HCT116 (cell line): ENCODE results near the gene MUC5B. TPM values are rescaled to one million over a fixed set of nuclear protein-coding genes. Genes with fewer than 3 reads are reported as not detected.

ENCODE experiments used
- ATAC-seq: fragments of 200-7000 bp; cut with Tn5 transposase; 2 replicates; pipeline ENCODE4 v1.9.1; 2020; ENCODE audit warnings: mild to moderate bottlenecking, moderate library complexity
- BruUV-seq: library from RNA; stranded (reverse); fragments of 400-500 nt; replicated peaks from 2 replicates; lab custom pipeline; 2021; lab: Mats Ljungman, UMichigan
- CTCF ChIA-PET: fragments of 300-600 bp; sonication (Branson Sonifier 250); formaldehyde crosslinking; loops from one replicate; lab custom pipeline; 2021; ENCODE audit warnings: antibody characterized with exemption; lab: Charles Lee
- POLR2A ChIA-PET: fragments of 300-600, 350-600 bp; sonication (Branson Sonifier 250); formaldehyde crosslinking; loops from one replicate; lab custom pipeline; 2021; ENCODE audit warnings: antibody characterized with exemption; lab: Charles Lee
- RAD21 ChIA-PET, 2 experiments: fragments of 300-600 bp; sonication (Branson Sonifier 250); formaldehyde crosslinking; loops; one replicate each; lab custom pipeline; 2023; ENCODE audit warnings: low total read pairs in 2 of 2; ENCODE audit not compliant: uncharacterized antibody in 2 of 2, unreplicated experiment in 2 of 2, low non-redundant PET in 1 of 2; lab: Charles Lee
- DNase-seq: peaks from one replicate; pipeline ENCODE4 v3.0.0-alpha.2; 2010; ENCODE audit warnings: low read depth, low spot score
- H2AFZ ChIP-seq: fragments of 200-600 bp; shearing (Covaris generic), sonication (generic); 2 replicates; pipeline ENCODE4 v1.6.1; 2017; ENCODE audit warnings: low read depth, mixed run types, mixed read lengths, antibody characterized with exemption, low read length; ENCODE audit not compliant: poor library complexity, severe bottlenecking
- H3K27ac ChIP-seq: 2 replicates; pipeline ENCODE4 v1.5.1; 2012; ENCODE audit warnings: low read depth, low read length
- H3K27me3 ChIP-seq: fragments of 200-600 bp; sonication (generic); 2 replicates; pipeline ENCODE4 v1.6.1; 2016; ENCODE audit warnings: mixed run types, low read length, mixed read lengths; ENCODE audit not compliant: insufficient read depth
- H3K36me3 ChIP-seq, 2 experiments: fragments of 200-500 bp in 1 of 2; fragments of 200-600 bp in 1 of 2; sonication (Bioruptor generic) in 1 of 2; sonication (generic) in 1 of 2; 2 replicates each; pipeline versions ENCODE4 v1.5.1 to v1.6.1; 2014 to 2016; ENCODE audit warnings: low read length in 2 of 2, inconsistent platforms in 1 of 2, mixed read lengths in 1 of 2, mixed run types in 1 of 2; ENCODE audit not compliant: insufficient read depth in 2 of 2, control insufficient read depth in 1 of 2
- H3K4me1 ChIP-seq, 2 experiments: fragments of 200-600 bp in 1 of 2; sonication (generic) in 1 of 2; 2 replicates each; pipeline versions ENCODE4 v1.5.1 to v1.6.1; 2012 to 2017; ENCODE audit warnings: low read length in 2 of 2, inconsistent platforms in 1 of 2, mild to moderate bottlenecking in 1 of 2, mixed read lengths in 1 of 2, mixed run types in 1 of 2, moderate library complexity in 1 of 2; ENCODE audit not compliant: insufficient read depth in 2 of 2, control insufficient read depth in 1 of 2
- H3K4me2 ChIP-seq: fragments of 200-600 bp; sonication (generic); 2 replicates; pipeline ENCODE4 v1.6.1; 2017; ENCODE audit warnings: mixed run types, low read length, mixed read lengths
- H3K4me3 ChIP-seq, 2 experiments: fragments of 200-600 bp in 1 of 2; sonication (generic) in 1 of 2; replicated peaks in 1 of 2; 2 replicates each; pipeline ENCODE4 v1.5.1; 2011 to 2016; ENCODE audit warnings: low read length in 2 of 2, control low read depth in 1 of 2, low read depth in 1 of 2, mild to moderate bottlenecking in 1 of 2, mixed read lengths in 1 of 2, mixed run types in 1 of 2
- H3K79me2 ChIP-seq: fragments of 200-600 bp; sonication (generic); 2 replicates; pipeline ENCODE4 v1.6.1; 2017; ENCODE audit warnings: mild to moderate bottlenecking, mixed run types, low read length, moderate library complexity, mixed read lengths; ENCODE audit not compliant: insufficient read depth
- H3K9ac ChIP-seq: fragments of 200-600 bp; sonication (generic); 2 replicates; pipeline ENCODE4 v1.6.1; 2016; ENCODE audit warnings: low read length, mixed read lengths
- H3K9me2 ChIP-seq: fragments of 200-600 bp; sonication (generic), shearing (Covaris generic); 2 replicates; pipeline ENCODE4 v1.6.1; 2017; ENCODE audit warnings: mixed run types, mild to moderate bottlenecking, moderate library complexity; ENCODE audit not compliant: insufficient read depth
- H3K9me3 ChIP-seq, 2 experiments: fragments of 200-500 bp in 1 of 2; fragments of 200-600 bp in 1 of 2; sonication (Bioruptor generic) in 1 of 2; sonication (generic) in 1 of 2; 2 replicates each; pipeline ENCODE4 v1.6.1; 2014 to 2017; ENCODE audit warnings: low read length in 2 of 2, mixed read lengths in 2 of 2, inconsistent platforms in 1 of 2, low read depth in 1 of 2, mild to moderate bottlenecking in 1 of 2, mixed run types in 1 of 2, moderate library complexity in 1 of 2; ENCODE audit not compliant: control insufficient read depth in 1 of 2, insufficient read depth in 1 of 2
- H4K20me1 ChIP-seq: fragments of 200-600 bp; sonication (generic), shearing (Covaris generic); 2 replicates; pipeline ENCODE4 v1.6.1; 2017; ENCODE audit warnings: mixed run types, mild to moderate bottlenecking, moderate library complexity; ENCODE audit not compliant: insufficient read depth
- CBX3 ChIP-seq: IDR thresholded peaks from 2 replicates; pipeline ENCODE4 v1.6.1; 2012; ENCODE audit warnings: low read depth
- CEBPB ChIP-seq: IDR thresholded peaks from 2 replicates; pipeline ENCODE4 v1.6.1; 2012; ENCODE audit warnings: low read depth
- CTCF ChIP-seq, 3 experiments: fragments of 200-600 bp in 1 of 3; sonication (generic) in 1 of 3; IDR thresholded peaks in 2 of 3; conservative IDR thresholded peaks in 1 of 3; 2 replicates each; pipeline ENCODE4 v1.5.1; 2012 to 2017; ENCODE audit warnings: low read depth in 2 of 3, low read length in 2 of 3, antibody characterized with exemption in 1 of 3, borderline replicate concordance in 1 of 3, control low read depth in 1 of 3, mild to moderate bottlenecking in 1 of 3, mixed read lengths in 1 of 3, mixed run types in 1 of 3, moderate library complexity in 1 of 3; ENCODE audit not compliant: insufficient read depth in 1 of 3
- EGR1 ChIP-seq: IDR thresholded peaks from 2 replicates; pipeline ENCODE4 v1.6.1; 2012; ENCODE audit warnings: low read depth
- EZH2 ChIP-seq: fragments of 200-600 bp; sonication (generic); IDR thresholded peaks from 2 replicates; pipeline ENCODE4 v1.6.1; 2017; ENCODE audit warnings: antibody characterized with exemption, mixed run types
- EZH2phosphoT487 ChIP-seq: fragments of 200-600 bp; IDR thresholded peaks from 2 replicates; pipeline ENCODE4 v1.6.1; 2018; ENCODE audit warnings: antibody characterized with exemption, borderline replicate concordance
- MAX ChIP-seq: IDR thresholded peaks from 2 replicates; pipeline ENCODE4 v1.6.1; 2012
- POLR2A ChIP-seq: IDR thresholded peaks from 2 replicates; pipeline ENCODE4 v1.7.0; 2011; ENCODE audit warnings: borderline replicate concordance; ENCODE audit not compliant: insufficient read depth, insufficient read length; ENCODE audit errors: extremely low read depth
- POLR2AphosphoS5 ChIP-seq: IDR thresholded peaks from 2 replicates; pipeline ENCODE4 v1.6.1; 2011; ENCODE audit warnings: mild to moderate bottlenecking, low read depth, low read length, moderate library complexity
- RAD21 ChIP-seq: IDR thresholded peaks from 2 replicates; pipeline ENCODE4 v1.6.1; 2012; ENCODE audit warnings: low read depth, mild to moderate bottlenecking
- SIN3A ChIP-seq: IDR thresholded peaks from 2 replicates; pipeline ENCODE4 v1.6.1; 2012; ENCODE audit warnings: low read depth
- SP1 ChIP-seq: IDR thresholded peaks from 2 replicates; pipeline ENCODE4 v1.6.1; 2012; ENCODE audit warnings: low read depth
- SRF ChIP-seq: IDR thresholded peaks from 2 replicates; pipeline ENCODE4 v1.6.1; 2012; ENCODE audit warnings: low read depth
- TCF7L2 ChIP-seq: IDR thresholded peaks from 2 replicates; pipeline ENCODE4 v1.7.0; 2011; ENCODE audit warnings: borderline replicate concordance, inconsistent platforms; ENCODE audit not compliant: insufficient read depth, insufficient read length; ENCODE audit errors: extremely low read depth
- YY1 ChIP-seq: IDR thresholded peaks from 2 replicates; pipeline ENCODE4 v1.6.1; 2011; ENCODE audit warnings: low read length, low read depth, moderate library complexity, mild to moderate bottlenecking; ENCODE audit not compliant: insufficient replicate concordance; ENCODE audit errors: extremely low read depth
- ZBTB33 ChIP-seq: IDR thresholded peaks from 2 replicates; pipeline ENCODE4 v1.6.1; 2011; ENCODE audit warnings: mild to moderate bottlenecking, low read length, moderate library complexity; ENCODE audit not compliant: insufficient replicate concordance; ENCODE audit errors: extremely low read depth
- ZFX ChIP-seq: fragments of 450-650 bp; IDR thresholded peaks from 2 replicates; pipeline ENCODE4 v1.6.1; 2017
- ZNF274 ChIP-seq: fragments of 200-500 bp; sonication (Bioruptor generic); IDR thresholded peaks from 2 replicates; pipeline ENCODE4 v1.6.1; 2014; ENCODE audit warnings: mild to moderate bottlenecking, low read depth, low read length, inconsistent platforms
- intact Hi-C: fragments of 100-400 bp; cut with micrococcal nuclease; formaldehyde crosslinking; loops from 2 replicates; pipeline ENCODE4 v1.10.0; 2022
- total RNA-seq: library from RNA; stranded (reverse); gene quantifications from one replicate; pipeline ENCODE4 v1.2.1, GENCODE V29; 2021; ENCODE audit not compliant: unreplicated experiment

Gene MUC5B
- total RNA-seq, 1 experiment from 2014 or later: 1.5 TPM

DNA sequence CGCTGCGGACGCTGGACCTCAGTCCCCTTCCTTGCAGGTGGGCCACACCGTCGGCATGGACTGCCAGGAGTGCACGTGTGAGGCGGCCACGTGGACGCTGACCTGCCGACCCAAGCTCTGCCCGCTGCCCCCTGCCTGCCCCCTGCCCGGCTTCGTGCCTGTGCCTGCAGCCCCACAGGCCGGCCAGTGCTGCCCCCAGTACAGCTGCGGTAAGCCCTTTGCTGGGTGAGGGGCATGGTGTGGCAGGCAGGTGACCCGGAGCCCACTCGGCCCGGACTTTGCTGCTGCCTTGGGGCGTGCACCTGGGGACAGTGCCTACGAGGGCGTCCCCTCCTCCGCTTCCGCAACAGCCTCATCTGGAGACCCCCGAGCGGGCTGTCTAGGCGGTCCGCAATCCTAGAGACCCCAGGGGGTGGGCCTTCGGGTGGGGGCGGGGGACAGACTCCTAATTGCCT, 25.4 kb upstream of the MUC5B start:
- Histone ChIP-seq H3K4me2 (no peak overlapping the region), H3K9me2 (no peaks in the 10 kb centered on the region), H3K9ac (no peak overlapping the region), H3K27ac (no peak overlapping the region), H3K4me3 (no peak overlapping the region), H3K36me3 (no peaks in the 10 kb centered on the region), H3K4me1 (no peaks in the 10 kb centered on the region), H3K9me3 (no peaks in the 10 kb centered on the region), H3K27me3 (no peaks in the 10 kb centered on the region), H3K79me2 (no peaks in the 10 kb centered on the region), H2AFZ (no peak overlapping the region), H4K20me1 (no peaks in the 10 kb centered on the region)
- ChIA-PET POLR2A (no interaction called here), CTCF (no interaction called here), RAD21 (no interaction called here)
- no TSS peak for BruUV-seq
- intact Hi-C loops: no loop called here
- TF ChIP-seq ZFX: no peak
- no peak for TF ChIP-seq TCF7L2
- TF ChIP-seq MAX: no peak
- no peak for TF ChIP-seq POLR2A
- TF ChIP-seq SIN3A: no peak
- no peak for TF ChIP-seq RAD21
- TF ChIP-seq SP1: no peak
- no peak for TF ChIP-seq CTCF (IDR thresholded peaks at IDR 0.05 in 2 of 3, conservative IDR thresholded peaks at IDR 0.05 in 1 of 3; ENCODE audit: borderline replicate concordance in 1 of 3, insufficient read depth in 1 of 3, low read depth in 2 of 3, low read length in 2 of 3)
- no peak for TF ChIP-seq EZH2
- TF ChIP-seq YY1: no peak
- no peak for TF ChIP-seq ZBTB33
- no peak for TF ChIP-seq EZH2phosphoT487
- TF ChIP-seq CEBPB: no peak
- no peak for TF ChIP-seq ZNF274
- no peak for TF ChIP-seq CBX3
- TF ChIP-seq POLR2AphosphoS5: no peak
- no peak for TF ChIP-seq SRF
- no peak for TF ChIP-seq EGR1
- ATAC-seq: no peak
- DNase-seq: no peak
